Measurements from ENCODE around the gene MRPS5.

MRPS5 gene

DNA sequence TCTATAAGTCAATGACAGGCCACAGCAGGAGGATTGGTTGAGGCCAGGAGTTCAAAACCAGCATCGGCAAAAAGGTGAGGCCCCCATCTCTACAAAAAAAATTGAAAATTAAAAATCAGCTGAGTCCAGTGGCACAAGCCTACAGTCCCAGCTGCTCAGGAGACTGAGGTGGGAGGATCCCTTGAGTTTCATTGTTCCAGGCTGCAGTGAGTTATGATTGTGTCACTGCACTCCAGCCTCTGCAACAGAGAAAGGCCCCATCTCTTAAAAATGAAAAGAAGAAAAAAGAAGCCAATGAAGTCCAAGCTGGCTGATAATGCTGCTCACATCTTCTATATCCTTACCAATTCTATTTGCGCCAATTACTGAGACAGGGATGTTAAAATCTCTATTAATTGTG is 39.1 kb downstream of the MRPS5 start:
- Histone ChIP-seq H2BK120ac (ENCODE audit: low read depth, low read length) (no peak overlapping the region), H2AFZ (ENCODE audit: low read depth, low read length) (no peak overlapping the region), H3K79me1 (replicated peaks; ENCODE audit: low read length, poor library complexity, severe bottlenecking) (peaks cover under 1% of the 10 kb centered on the region), H3K4me3 (ENCODE audit: insufficient read depth in 1 of 2, low read depth in 1 of 2, low read length in 2 of 2) (no peak overlapping the region), H2BK12ac (ENCODE audit: low read length in 2 of 2) (no peak overlapping the region), H3K14ac (ENCODE audit: low read length in 2 of 2) (no peak overlapping the region), H3K27me3 (ENCODE audit: control insufficient read depth in 1 of 2, insufficient read depth in 1 of 2, low read length in 2 of 2) (peaks cover 20% of the 10 kb centered on the region in 2 experiments), H3K4ac (ENCODE audit: low read depth in 1 of 2, low read length in 2 of 2) (no peak overlapping the region), H3K27ac (ENCODE audit: low read length, poor library complexity, severe bottlenecking) (no peak overlapping the region), H4K8ac (ENCODE audit: low read length) (no peak overlapping the region), H3K4me1 (ENCODE audit: control insufficient read depth, insufficient read depth, low read depth, low read length) (no peaks in the 10 kb centered on the region), H3K9me3 (ENCODE audit: control insufficient read depth, low read length) (no peaks in the 10 kb centered on the region), H3K18ac (ENCODE audit: low read depth in 1 of 2, low read length in 2 of 2) (no peak overlapping the region), H2AK5ac (ENCODE audit: low read length, severe bottlenecking) (no peak overlapping the region), H3K4me2 (ENCODE audit: low read length, poor library complexity, severe bottlenecking) (no peak overlapping the region), H4K91ac (ENCODE audit: low read length) (no peak overlapping the region), H3K9ac (ENCODE audit: low read length) (no peak overlapping the region), H3K23ac (ENCODE audit: low read length in 2 of 2) (no peak overlapping the region), H3K36me3 (ENCODE audit: control insufficient read depth in 1 of 2, insufficient read depth in 2 of 2, low read depth in 1 of 2, low read length in 2 of 2) (peaks cover 15 to 31% of the 10 kb centered on the region in 2 experiments), H2BK15ac (ENCODE audit: low read depth, poor library complexity, severe bottlenecking) (no peak overlapping the region), H2BK5ac (ENCODE audit: low read depth, low read length, poor library complexity, severe bottlenecking) (no peak overlapping the region)
- DNase-seq = no peak
- 100% methylated on average over 1 of the region's 2 CpGs for WGBS

DNA sequence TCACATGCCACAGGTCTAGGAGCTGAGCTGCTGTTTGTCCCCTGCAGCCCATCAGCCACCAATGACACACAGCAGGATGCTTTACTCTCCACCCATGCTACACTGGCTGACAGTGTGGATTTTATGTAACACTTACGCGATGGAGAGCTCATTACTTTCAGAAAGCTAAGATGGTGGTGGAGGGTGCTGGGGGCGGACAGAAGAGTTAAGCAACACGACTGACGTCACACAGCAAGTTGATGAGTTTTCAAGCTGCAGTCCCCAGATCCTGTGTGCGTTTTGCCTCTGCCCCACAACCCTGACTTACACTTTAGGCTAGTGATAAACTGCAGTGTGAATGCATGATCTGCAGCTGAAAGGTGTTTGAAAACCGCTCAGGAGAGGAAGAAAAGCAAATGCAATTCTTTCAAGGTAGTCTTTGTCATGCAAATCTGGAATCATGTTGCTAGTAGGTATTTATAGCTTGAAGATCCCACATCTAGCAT is 42.4 kb downstream of the MRPS5 start:
- peaks cover 0 to 4% of the 10 kb centered on the region in 2 experiments for H3K36me3 ChIP-seq (ENCODE audit: control insufficient read depth in 1 of 2, insufficient read depth in 2 of 2, low read depth in 1 of 2, low read length in 2 of 2)
- H3K4me3 ChIP-seq (ENCODE audit: insufficient read depth in 1 of 2, low read depth in 1 of 2, low read length in 2 of 2) = no peak overlapping the region
- H3K9me3 ChIP-seq (ENCODE audit: control insufficient read depth, low read length) = no peaks in the 10 kb centered on the region
- no peak overlapping the region for H2BK15ac ChIP-seq (ENCODE audit: low read depth, poor library complexity, severe bottlenecking)
- peak; percentile 6 for DNase-seq
- no peak overlapping the region for H2BK12ac ChIP-seq (ENCODE audit: low read length in 2 of 2)
- no peak overlapping the region for H3K27ac ChIP-seq (ENCODE audit: low read length, poor library complexity, severe bottlenecking)
- H3K18ac ChIP-seq (ENCODE audit: low read depth in 1 of 2, low read length in 2 of 2) = no peak overlapping the region
- H3K79me1 ChIP-seq (replicated peaks; ENCODE audit: low read length, poor library complexity, severe bottlenecking) = no peaks in the 10 kb centered on the region
- no peak overlapping the region for H4K8ac ChIP-seq (ENCODE audit: low read length)
- H3K4me2 ChIP-seq (ENCODE audit: low read length, poor library complexity, severe bottlenecking) = no peak overlapping the region
- H4K91ac ChIP-seq (ENCODE audit: low read length) = no peak overlapping the region
- peaks cover 45 to 51% of the 10 kb centered on the region in 2 experiments for H3K27me3 ChIP-seq (ENCODE audit: control insufficient read depth in 1 of 2, insufficient read depth in 1 of 2, low read length in 2 of 2)
- H3K9ac ChIP-seq (ENCODE audit: low read length) = no peak overlapping the region
- no peak overlapping the region for H3K14ac ChIP-seq (ENCODE audit: low read length in 2 of 2)
- H3K4ac ChIP-seq (ENCODE audit: low read depth in 1 of 2, low read length in 2 of 2) = no peak overlapping the region
- no peak overlapping the region for H2AFZ ChIP-seq (ENCODE audit: low read depth, low read length)
- H2BK5ac ChIP-seq (ENCODE audit: low read depth, low read length, poor library complexity, severe bottlenecking) = no peak overlapping the region
- no peak overlapping the region for H2AK5ac ChIP-seq (ENCODE audit: low read length, severe bottlenecking)
- no peak overlapping the region for H3K23ac ChIP-seq (ENCODE audit: low read length in 2 of 2)
- 28% methylated on average over 7 of the region's 7 CpGs for WGBS
- H3K4me1 ChIP-seq (ENCODE audit: control insufficient read depth, insufficient read depth, low read depth, low read length) = peaks cover 7% of the 10 kb centered on the region
- no peak overlapping the region for H2BK120ac ChIP-seq (ENCODE audit: low read depth, low read length)

GRCh38 chr2:95077861-95078603 is 43.6 kb downstream of the MRPS5 start:
- Histone ChIP-seq H3K9me3 (ENCODE audit: control insufficient read depth, low read length) (no peaks in the 10 kb centered on the region), H2BK12ac (ENCODE audit: low read length in 2 of 2) (no peak overlapping the region), H3K27ac (ENCODE audit: low read length, poor library complexity, severe bottlenecking) (no peak overlapping the region), H4K8ac (ENCODE audit: low read length) (no peak overlapping the region), H3K14ac (ENCODE audit: low read length in 2 of 2) (no peak overlapping the region), H3K27me3 (ENCODE audit: control insufficient read depth in 1 of 2, insufficient read depth in 1 of 2, low read length in 2 of 2) (peaks cover 56 to 64% of the 10 kb centered on the region in 2 experiments), H2AK5ac (ENCODE audit: low read length, severe bottlenecking) (no peak overlapping the region), H3K4me1 (ENCODE audit: control insufficient read depth, insufficient read depth, low read depth, low read length) (peaks cover 7% of the 10 kb centered on the region), H3K23ac (ENCODE audit: low read length in 2 of 2) (no peak overlapping the region), H3K4ac (ENCODE audit: low read depth in 1 of 2, low read length in 2 of 2) (no peak overlapping the region), H3K9ac (ENCODE audit: low read length) (no peak overlapping the region), H2BK15ac (ENCODE audit: low read depth, poor library complexity, severe bottlenecking) (no peak overlapping the region), H3K4me3 (ENCODE audit: insufficient read depth in 1 of 2, low read depth in 1 of 2, low read length in 2 of 2) (no peak overlapping the region), H3K4me2 (ENCODE audit: low read length, poor library complexity, severe bottlenecking) (no peak overlapping the region), H3K36me3 (ENCODE audit: control insufficient read depth in 1 of 2, insufficient read depth in 2 of 2, low read depth in 1 of 2, low read length in 2 of 2) (no peaks in the 10 kb centered on the region), H4K91ac (ENCODE audit: low read length) (no peak overlapping the region), H2AFZ (ENCODE audit: low read depth, low read length) (no peak overlapping the region), H3K18ac (ENCODE audit: low read depth in 1 of 2, low read length in 2 of 2) (no peak overlapping the region), H2BK5ac (ENCODE audit: low read depth, low read length, poor library complexity, severe bottlenecking) (no peak overlapping the region), H3K79me1 (replicated peaks; ENCODE audit: low read length, poor library complexity, severe bottlenecking) (no peaks in the 10 kb centered on the region), H2BK120ac (ENCODE audit: low read depth, low read length) (no peak overlapping the region)
- WGBS = 73% methylated on average over 10 of the region's 10 CpGs
- DNase-seq = no peak

DNA sequence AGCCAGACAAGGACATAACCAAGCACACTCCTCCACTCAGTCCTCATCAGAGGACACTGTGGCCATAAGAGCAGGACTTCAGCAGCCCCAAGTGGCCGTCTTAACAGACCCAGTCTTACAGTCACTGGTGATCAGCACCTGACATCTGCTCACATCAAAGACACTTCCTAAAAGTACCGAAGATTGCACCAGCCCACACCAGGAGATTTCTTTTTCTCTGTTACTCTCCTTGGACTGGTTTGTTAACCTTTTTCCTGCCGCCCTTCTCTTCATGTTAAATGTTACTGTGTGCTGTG is 44.1 kb downstream of the MRPS5 start:
- H3K36me3 ChIP-seq (ENCODE audit: control insufficient read depth in 1 of 2, insufficient read depth in 2 of 2, low read depth in 1 of 2, low read length in 2 of 2) = no peaks in the 10 kb centered on the region
- no peak overlapping the region for H3K4me3 ChIP-seq (ENCODE audit: insufficient read depth in 1 of 2, low read depth in 1 of 2, low read length in 2 of 2)
- no peak overlapping the region for H3K27ac ChIP-seq (ENCODE audit: low read length, poor library complexity, severe bottlenecking)
- H3K27me3 ChIP-seq (ENCODE audit: control insufficient read depth in 1 of 2, insufficient read depth in 1 of 2, low read length in 2 of 2) = peaks cover 58 to 68% of the 10 kb centered on the region in 2 experiments
- H3K9me3 ChIP-seq (ENCODE audit: control insufficient read depth, low read length) = no peaks in the 10 kb centered on the region
- 57% methylated on average over 2 of the region's 3 CpGs for WGBS
- no peak overlapping the region for H2BK15ac ChIP-seq (ENCODE audit: low read depth, poor library complexity, severe bottlenecking)
- H3K4ac ChIP-seq (ENCODE audit: low read depth in 1 of 2, low read length in 2 of 2) = no peak overlapping the region
- no peak overlapping the region for H3K23ac ChIP-seq (ENCODE audit: low read length in 2 of 2)
- no peaks in the 10 kb centered on the region for H3K79me1 ChIP-seq (replicated peaks; ENCODE audit: low read length, poor library complexity, severe bottlenecking)
- no peak overlapping the region for H2AFZ ChIP-seq (ENCODE audit: low read depth, low read length)
- DNase-seq = no peak
- no peak overlapping the region for H3K18ac ChIP-seq (ENCODE audit: low read depth in 1 of 2, low read length in 2 of 2)
- no peak overlapping the region for H2AK5ac ChIP-seq (ENCODE audit: low read length, severe bottlenecking)
- H3K4me2 ChIP-seq (ENCODE audit: low read length, poor library complexity, severe bottlenecking) = no peak overlapping the region
- no peak overlapping the region for H2BK12ac ChIP-seq (ENCODE audit: low read length in 2 of 2)
- no peak overlapping the region for H3K14ac ChIP-seq (ENCODE audit: low read length in 2 of 2)
- no peak overlapping the region for H3K9ac ChIP-seq (ENCODE audit: low read length)
- no peak overlapping the region for H4K91ac ChIP-seq (ENCODE audit: low read length)
- H4K8ac ChIP-seq (ENCODE audit: low read length) = no peak overlapping the region
- H2BK5ac ChIP-seq (ENCODE audit: low read depth, low read length, poor library complexity, severe bottlenecking) = no peak overlapping the region
- H3K4me1 ChIP-seq (ENCODE audit: control insufficient read depth, insufficient read depth, low read depth, low read length) = peaks cover 7% of the 10 kb centered on the region
- no peak overlapping the region for H2BK120ac ChIP-seq (ENCODE audit: low read depth, low read length)
